H9 (cell line): ENCODE results near the gene ARID1A. TPM values are rescaled to one million over a fixed set of nuclear protein-coding genes. Genes with fewer than 3 reads are reported as not detected.

Source experiments
- DNase-seq: peaks from one replicate; pipeline ENCODE4 v3.0.0-alpha.2; 2017
- H2AFZ ChIP-seq: one replicate; pipeline ENCODE4 v1.6.1; 2013; ENCODE audit warnings: mild to moderate bottlenecking, low read length, control low read depth, moderate library complexity
- H2AK5ac ChIP-seq: 2 replicates; pipeline ENCODE4 v1.6.1; 2013; ENCODE audit warnings: low read length, control low read depth, mixed read lengths; ENCODE audit not compliant: insufficient read length
- H2BK120ac ChIP-seq: one replicate; pipeline ENCODE4 v1.6.1; 2013; ENCODE audit warnings: low read depth, mild to moderate bottlenecking, low read length, control low read depth, inconsistent platforms; ENCODE audit not compliant: poor library complexity, severe bottlenecking
- H2BK12ac ChIP-seq: 2 replicates; pipeline ENCODE4 v1.6.1; 2013; ENCODE audit warnings: low read length, control low read depth, mixed read lengths, low read depth; ENCODE audit not compliant: insufficient read length
- H2BK15ac ChIP-seq: 2 replicates; pipeline ENCODE4 v1.6.1; 2013; ENCODE audit warnings: low read depth, low read length, control low read depth
- H2BK20ac ChIP-seq: one replicate; pipeline ENCODE4 v1.6.1; 2013; ENCODE audit warnings: low read depth, mild to moderate bottlenecking, low read length, control low read depth, inconsistent platforms; ENCODE audit not compliant: poor library complexity, severe bottlenecking
- H2BK5ac ChIP-seq: 2 replicates; pipeline ENCODE4 v1.6.1; 2013; ENCODE audit warnings: low read length, control low read depth, mixed read lengths; ENCODE audit not compliant: insufficient read length
- H3K14ac ChIP-seq: 2 replicates; pipeline ENCODE4 v1.6.1; 2013; ENCODE audit warnings: low read length, control low read depth; ENCODE audit not compliant: insufficient read depth
- H3K18ac ChIP-seq: 2 replicates; pipeline ENCODE4 v1.6.1; 2013; ENCODE audit warnings: low read depth, mild to moderate bottlenecking, mixed read lengths, low read length, control low read depth; ENCODE audit not compliant: insufficient read length
- H3K23ac ChIP-seq: 2 replicates; pipeline ENCODE4 v1.6.1; 2013; ENCODE audit warnings: low read length, control low read depth, mixed read lengths, low read depth; ENCODE audit not compliant: insufficient read length
- H3K23me2 ChIP-seq: 2 replicates; pipeline ENCODE4 v1.6.1; 2013; ENCODE audit warnings: low read depth, mild to moderate bottlenecking, mixed read lengths, low read length, control low read depth; ENCODE audit not compliant: insufficient read length, poor library complexity, severe bottlenecking
- H3K27ac ChIP-seq: 2 replicates; pipeline ENCODE4 v1.5.1; 2013; ENCODE audit warnings: low read length, control low read depth, mixed read lengths, low read depth; ENCODE audit not compliant: insufficient read length
- H3K27me3 ChIP-seq: 2 replicates; pipeline ENCODE4 v1.6.1; 2013; ENCODE audit warnings: low read length, control low read depth, inconsistent platforms; ENCODE audit not compliant: insufficient read depth
- H3K4ac ChIP-seq: 2 replicates; pipeline ENCODE4 v1.6.1; 2013; ENCODE audit warnings: low read depth, mild to moderate bottlenecking, control low read depth, inconsistent platforms, low read length, moderate library complexity
- H3K4me1 ChIP-seq: 2 replicates; pipeline ENCODE4 v1.6.1; 2013; ENCODE audit warnings: low read length, control low read depth, inconsistent platforms; ENCODE audit not compliant: insufficient read depth
- H3K4me2 ChIP-seq: 2 replicates; pipeline ENCODE4 v1.6.1; 2013; ENCODE audit warnings: low read length, control low read depth, mixed read lengths; ENCODE audit not compliant: insufficient read length, insufficient read depth
- H3K56ac ChIP-seq: 2 replicates; pipeline ENCODE4 v1.6.1; 2013; ENCODE audit warnings: low read depth, mild to moderate bottlenecking, mixed read lengths, low read length, control low read depth; ENCODE audit not compliant: insufficient read length
- H3K79me1 ChIP-seq: 2 replicates; pipeline ENCODE4 v1.6.1; 2013; ENCODE audit warnings: low read depth, mild to moderate bottlenecking, moderate library complexity, low read length, control low read depth, inconsistent platforms; ENCODE audit not compliant: insufficient read depth, poor library complexity, severe bottlenecking
- H3K79me2 ChIP-seq: 2 replicates; pipeline ENCODE4 v1.6.1; 2013; ENCODE audit warnings: low read length, control low read depth, inconsistent platforms; ENCODE audit not compliant: insufficient read depth
- H3K9ac ChIP-seq: 2 replicates; pipeline ENCODE4 v1.6.1; 2013; ENCODE audit warnings: low read length, control low read depth, mixed read lengths; ENCODE audit not compliant: insufficient read length; ENCODE audit errors: extremely low read depth
- H3K9me3 ChIP-seq: one replicate; pipeline ENCODE4 v1.6.1; 2013; ENCODE audit warnings: low read depth, low read length, inconsistent platforms; ENCODE audit not compliant: control insufficient read depth
- H3T11ph ChIP-seq: one replicate; pipeline ENCODE4 v1.6.1; 2013; ENCODE audit warnings: mild to moderate bottlenecking, low read length, control low read depth, inconsistent platforms
- H4K20me1 ChIP-seq: one replicate; pipeline ENCODE4 v1.6.1; 2013; ENCODE audit not compliant: control insufficient read depth, insufficient read length, insufficient read depth
- H4K5ac ChIP-seq: 2 replicates; pipeline ENCODE4 v1.6.1; 2013; ENCODE audit warnings: low read depth, mild to moderate bottlenecking, mixed read lengths, low read length, control low read depth; ENCODE audit not compliant: insufficient read length
- H4K8ac ChIP-seq: replicated peaks from 2 replicates; pipeline ENCODE4 v1.6.1; 2013; ENCODE audit warnings: low read length, control low read depth, mixed read lengths, low read depth; ENCODE audit not compliant: insufficient read length
- H4K91ac ChIP-seq: 2 replicates; pipeline ENCODE4 v1.6.1; 2013; ENCODE audit warnings: low read depth, mild to moderate bottlenecking, moderate library complexity, mixed read lengths, low read length, control low read depth; ENCODE audit not compliant: insufficient read length
- H3K27ac Mint-ChIP-seq, 3 experiments: 2 replicates in 2 of 3; 3 replicates in 1 of 3; pipeline ENCODE4 v1.8.0; 2020 to 2021; ENCODE audit warnings: mixed read lengths in 3 of 3, mild to moderate bottlenecking in 1 of 3, moderate library complexity in 1 of 3
- H3K27me3 Mint-ChIP-seq: 2 replicates; pipeline ENCODE4 v1.8.0; 2021; ENCODE audit warnings: low read depth, mild to moderate bottlenecking, moderate library complexity, mixed read lengths
- H3K36me3 Mint-ChIP-seq, 3 experiments: 2 replicates in 2 of 3; 3 replicates in 1 of 3; pipeline ENCODE4 v1.8.0; 2020 to 2021; ENCODE audit warnings: low read depth in 3 of 3, mixed read lengths in 3 of 3; ENCODE audit not compliant: insufficient read depth in 1 of 3
- H3K4me1 Mint-ChIP-seq, 2 experiments: 2 replicates each; pipeline ENCODE4 v1.8.0; 2020; ENCODE audit warnings: mixed read lengths in 2 of 2
- H3K4me3 Mint-ChIP-seq, 2 experiments: 2 replicates in 1 of 2; 3 replicates in 1 of 2; pipeline ENCODE4 v1.8.0; 2020 to 2021; ENCODE audit warnings: mild to moderate bottlenecking in 2 of 2, mixed read lengths in 2 of 2, moderate library complexity in 1 of 2
- H3K9me3 Mint-ChIP-seq, 2 experiments: 2 replicates in 1 of 2; 3 replicates in 1 of 2; pipeline ENCODE4 v1.8.0; 2020; ENCODE audit warnings: mild to moderate bottlenecking in 2 of 2, mixed read lengths in 2 of 2, moderate library complexity in 1 of 2
- CTCF ChIP-seq: fragments of 200-600 bp; sonication (generic); conservative IDR thresholded peaks from 3 replicates; pipeline ENCODE4 v1.8.0; 2021; ENCODE audit warnings: antibody characterized with exemption, mild to moderate bottlenecking
- WGBS: extraction: QIAGEN DNeasy Blood & Tissue Kit; methylation state at CpG from one replicate; pipeline ENCODE4 v1.1.7; 2013; ENCODE audit warnings: missing lambda C conversion rate, low lambda C conversion rate, mixed read lengths; ENCODE audit not compliant: insufficient read length; ENCODE audit errors: extremely low coverage; 5-methylcytosine and 5-hydroxymethylcytosine counted together
- total RNA-seq: library from RNA; stranded (reverse); gene quantifications from 2 replicates; pipeline ENCODE4 v1.2.1, GENCODE V29; 2021

ARID1A gene
- total RNA-seq, 1 experiment from 2014 or later: 147 TPM

GRCh38 chr1:26701995-26702679 is 6.3 kb downstream of the ARID1A start:
- Histone ChIP-seq H2AK5ac (no peak overlapping the region), H3K23ac (no peak overlapping the region), H4K8ac (no peak overlapping the region), H3K79me2 (peaks cover 89% of the 10 kb centered on the region), H3K18ac (no peak overlapping the region), H3K56ac (no peak overlapping the region), H3K27ac (no peak overlapping the region), H3K4ac (no peak overlapping the region), H3K4me2 (peak overlapping the region; percentile 26), H3K9ac (no peak overlapping the region), H2BK15ac (no peak overlapping the region), H3K23me2 (peaks cover 7% of the 10 kb centered on the region), H3K4me1 (peaks cover 20% of the 10 kb centered on the region), H3K14ac (no peak overlapping the region), H3K27me3 (no peaks in the 10 kb centered on the region), H4K91ac (no peak overlapping the region), H3K79me1 (peaks cover 2% of the 10 kb centered on the region), H2BK20ac (no peak overlapping the region), H2AFZ (no peak overlapping the region), H2BK5ac (no peak overlapping the region), H2BK12ac (no peak overlapping the region), H4K20me1 (no peaks in the 10 kb centered on the region), H3T11ph (no peak overlapping the region), H2BK120ac (no peak overlapping the region), H3K9me3 (no peaks in the 10 kb centered on the region), H4K5ac (no peak overlapping the region)
- WGBS: no CpG with 5 or more reads among the region's 4 CpGs
- Mint-ChIP-seq H3K4me3 (no peak overlapping the region), H3K27ac (no peak overlapping the region), H3K9me3 (no peaks in the 10 kb centered on the region), H3K27me3 (no peaks in the 10 kb centered on the region), H3K36me3 (peaks cover 0 to 7% (median 4%) of the 10 kb centered on the region in 3 experiments; a peak in 3 of 7 replicates), H3K4me1 (peaks cover 24 to 28% of the 10 kb centered on the region in 2 experiments)
- TF ChIP-seq CTCF: no peak
- DNase-seq: no peak
